Measurements from ENCODE around the gene FBXL7. TPM values are rescaled to one million over a fixed set of nuclear protein-coding genes. Genes with fewer than 3 reads are reported as not detected.

Gene FBXL7
- polyA plus RNA-seq, 3 donors = not detected

DNA sequence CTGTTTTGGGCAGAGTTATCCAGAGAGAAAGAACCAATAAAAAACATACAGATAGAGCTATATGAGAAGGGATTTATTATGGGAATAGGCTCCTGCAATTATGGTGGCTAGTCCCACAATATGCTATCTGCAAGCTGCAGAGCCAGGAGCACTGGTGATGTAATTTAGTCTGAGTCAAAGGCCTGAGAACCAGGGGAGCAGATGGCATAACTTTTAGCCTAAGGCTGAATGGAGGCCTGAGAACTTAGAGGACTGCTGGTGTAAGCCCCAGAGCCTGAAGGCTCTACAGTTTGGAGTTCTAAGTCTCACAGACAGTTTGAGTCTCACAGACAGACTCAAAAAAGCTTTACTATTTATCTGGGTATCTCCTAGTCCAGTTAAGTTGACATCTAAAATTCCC is 263.8 kb downstream of the FBXL7 start:
- Histone ChIP-seq H3K9ac (ENCODE audit: insufficient read depth, low read length, poor library complexity, severe bottlenecking) (no peak overlapping the region), H3K9me3 (replicated peaks in 1 of 2; ENCODE audit: control insufficient read depth in 1 of 2, insufficient read depth in 1 of 2, low read length in 2 of 2) (peaks cover 13% of the 10 kb centered on the region in 2 donors), H3K79me2 (ENCODE audit: insufficient read depth, low read length) (no peaks in the 10 kb centered on the region), H3K27me3 (ENCODE audit: control insufficient read depth in 2 of 2, insufficient read depth in 2 of 2, low read length in 2 of 2) (no peaks in the 10 kb centered on the region), H4K20me1 (ENCODE audit: insufficient read depth, low read length) (no peaks in the 10 kb centered on the region), H3K4me1 (ENCODE audit: control insufficient read depth in 1 of 2, insufficient read depth in 2 of 2, low read length in 2 of 2) (no peaks in the 10 kb centered on the region), H2AFZ (ENCODE audit: insufficient read depth, low read depth, low read length, poor library complexity, severe bottlenecking) (no peak overlapping the region), H3K36me3 (replicated peaks in 1 of 2; ENCODE audit: control insufficient read depth in 1 of 2, insufficient read depth in 2 of 2, low read length in 2 of 2) (no peaks in the 10 kb centered on the region), H3K4me2 (replicated peaks; ENCODE audit: extremely low read depth, low read length, poor library complexity, severe bottlenecking) (no peak overlapping the region), H3K27ac (ENCODE audit: low read depth in 1 of 2, low read length in 2 of 2) (no peak overlapping the region), H3K4me3 (replicated peaks in 1 of 3; ENCODE audit: low read depth in 2 of 3, low read length in 3 of 3) (no peak overlapping the region)
- Mint-ChIP-seq H3K4me1 (no peaks in the 10 kb centered on the region), H3K27ac (no peak overlapping the region), H3K36me3 (no peaks in the 10 kb centered on the region), H3K9me3 (peaks cover 0 to 24% (median 5%) of the 10 kb centered on the region in 7 donors), H3K27me3 (ENCODE audit: low read depth in 3 of 3) (peaks cover 0 to 2% (median 0%) of the 10 kb centered on the region in 3 donors), H3K4me3 (no peak overlapping the region)
- intact Hi-C loops (cut with micrococcal nuclease) = no loop called here
- TF ChIP-seq, protein P1, sequence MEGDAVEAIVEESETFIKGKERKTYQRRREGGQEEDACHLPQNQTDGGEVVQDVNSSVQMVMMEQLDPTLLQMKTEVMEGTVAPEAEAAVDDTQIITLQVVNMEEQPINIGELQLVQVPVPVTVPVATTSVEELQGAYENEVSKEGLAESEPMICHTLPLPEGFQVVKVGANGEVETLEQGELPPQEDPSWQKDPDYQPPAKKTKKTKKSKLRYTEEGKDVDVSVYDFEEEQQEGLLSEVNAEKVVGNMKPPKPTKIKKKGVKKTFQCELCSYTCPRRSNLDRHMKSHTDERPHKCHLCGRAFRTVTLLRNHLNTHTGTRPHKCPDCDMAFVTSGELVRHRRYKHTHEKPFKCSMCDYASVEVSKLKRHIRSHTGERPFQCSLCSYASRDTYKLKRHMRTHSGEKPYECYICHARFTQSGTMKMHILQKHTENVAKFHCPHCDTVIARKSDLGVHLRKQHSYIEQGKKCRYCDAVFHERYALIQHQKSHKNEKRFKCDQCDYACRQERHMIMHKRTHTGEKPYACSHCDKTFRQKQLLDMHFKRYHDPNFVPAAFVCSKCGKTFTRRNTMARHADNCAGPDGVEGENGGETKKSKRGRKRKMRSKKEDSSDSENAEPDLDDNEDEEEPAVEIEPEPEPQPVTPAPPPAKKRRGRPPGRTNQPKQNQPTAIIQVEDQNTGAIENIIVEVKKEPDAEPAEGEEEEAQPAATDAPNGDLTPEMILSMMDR (IDR thresholded peaks at IDR 0.05) = no peak
- DNase-seq = no peak

DNA sequence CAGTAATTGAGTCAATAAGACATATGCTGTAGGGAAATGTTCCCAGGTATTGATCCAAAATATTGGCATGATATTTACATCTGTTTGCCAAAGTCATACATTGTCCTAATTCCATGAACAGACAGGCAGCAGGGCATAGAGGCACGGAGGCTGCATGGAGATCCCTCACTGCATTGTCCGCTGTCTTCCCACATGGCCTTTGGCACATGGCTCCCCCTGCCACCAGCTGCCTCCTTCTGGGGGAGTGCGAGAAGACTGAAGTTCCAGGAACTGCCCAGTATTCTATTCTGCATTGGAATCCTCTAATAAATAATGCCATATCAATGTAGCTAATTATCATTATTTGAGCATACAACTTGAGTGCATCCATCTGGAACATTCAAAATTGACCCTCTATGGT is 269.0 kb downstream of the FBXL7 start:
- Mint-ChIP-seq H3K9me3 (peaks cover 0 to 25% (median 8%) of the 10 kb centered on the region in 7 donors), H3K4me3 (no peak overlapping the region), H3K27ac (no peak overlapping the region), H3K36me3 (no peaks in the 10 kb centered on the region), H3K27me3 (ENCODE audit: low read depth in 3 of 3) (peaks cover 0 to 2% (median 0%) of the 10 kb centered on the region in 3 donors), H3K4me1 (no peaks in the 10 kb centered on the region)
- TF ChIP-seq, protein P1 (IDR thresholded peaks at IDR 0.05) = no peak
- Histone ChIP-seq H3K27ac (ENCODE audit: low read depth in 1 of 2, low read length in 2 of 2) (no peak overlapping the region), H3K36me3 (replicated peaks in 1 of 2; ENCODE audit: control insufficient read depth in 1 of 2, insufficient read depth in 2 of 2, low read length in 2 of 2) (no peaks in the 10 kb centered on the region), H3K9me3 (replicated peaks in 1 of 2; ENCODE audit: control insufficient read depth in 1 of 2, insufficient read depth in 1 of 2, low read length in 2 of 2) (peaks cover 26 to 37% of the 10 kb centered on the region in 2 donors), H3K4me2 (replicated peaks; ENCODE audit: extremely low read depth, low read length, poor library complexity, severe bottlenecking) (no peak overlapping the region), H3K4me1 (ENCODE audit: control insufficient read depth in 1 of 2, insufficient read depth in 2 of 2, low read length in 2 of 2) (no peaks in the 10 kb centered on the region), H3K27me3 (ENCODE audit: control insufficient read depth in 2 of 2, insufficient read depth in 2 of 2, low read length in 2 of 2) (no peaks in the 10 kb centered on the region), H2AFZ (ENCODE audit: insufficient read depth, low read depth, low read length, poor library complexity, severe bottlenecking) (no peak overlapping the region), H4K20me1 (ENCODE audit: insufficient read depth, low read length) (no peaks in the 10 kb centered on the region), H3K79me2 (ENCODE audit: insufficient read depth, low read length) (no peaks in the 10 kb centered on the region), H3K4me3 (replicated peaks in 1 of 3; ENCODE audit: low read depth in 2 of 3, low read length in 3 of 3) (no peak overlapping the region), H3K9ac (ENCODE audit: insufficient read depth, low read length, poor library complexity, severe bottlenecking) (no peak overlapping the region)
- no peak for DNase-seq
- intact Hi-C loops (cut with micrococcal nuclease) = no loop called here
- WGBS (ENCODE audit: insufficient coverage) = no CpG with 5 or more reads among the region's 3 CpGs

Measured in CD14-positive monocyte (primary cell).